HepG2 (cell line): ENCODE measurements around the gene CCDC83. TPM values are rescaled to one million over a fixed set of nuclear protein-coding genes. Genes with fewer than 3 reads are reported as not detected.

Experiments
- ARID5B ChIP-seq: IDR thresholded peaks from 2 replicates; pipeline ENCODE4 v1.4.0; 2020; ENCODE audit warnings: mild to moderate bottlenecking, missing genetic modification reagents
- BHLHE40 ChIP-seq: IDR thresholded peaks from 2 replicates; pipeline ENCODE4 v1.6.1; 2011; ENCODE audit warnings: low read length, improper control_type of control experiment
- CERS6 ChIP-seq: sonication (generic); formaldehyde crosslinking; IDR thresholded peaks from 2 replicates; pipeline ENCODE4 v1.5.0; 2020; ENCODE audit warnings: missing genetic modification reagents
- ESRRA ChIP-seq: sonication (generic); formaldehyde crosslinking; IDR thresholded peaks from 2 replicates; pipeline ENCODE4 v1.5.1; 2020; ENCODE audit warnings: mild to moderate bottlenecking, low read depth, missing genetic modification reagents
- ETV6 ChIP-seq: sonication (generic); formaldehyde crosslinking; conservative IDR thresholded peaks from 2 replicates; pipeline ENCODE4 v1.4.0; 2020; ENCODE audit warnings: missing genetic modification reagents
- JUNB ChIP-seq: sonication (generic); formaldehyde crosslinking; IDR thresholded peaks from 2 replicates; pipeline ENCODE4 v1.8.0; 2022; ENCODE audit warnings: missing genetic modification reagents, mild to moderate bottlenecking, borderline replicate concordance
- NCOA2 ChIP-seq: sonication (generic); formaldehyde crosslinking; IDR thresholded peaks from 2 replicates; pipeline ENCODE4 v1.8.0; 2022; ENCODE audit warnings: inconsistent platforms
- NFAT5 ChIP-seq: sonication (generic); formaldehyde crosslinking; IDR thresholded peaks from 2 replicates; pipeline ENCODE4 v1.4.0; 2020; ENCODE audit warnings: missing genetic modification reagents
- PRDM15 ChIP-seq: sonication (generic); formaldehyde crosslinking; IDR thresholded peaks from 2 replicates; pipeline ENCODE4 v1.4.0; 2020; ENCODE audit warnings: missing genetic modification reagents
- RORA ChIP-seq: sonication (generic); formaldehyde crosslinking; IDR thresholded peaks from 2 replicates; pipeline ENCODE4 v1.5.0; 2020; ENCODE audit warnings: mild to moderate bottlenecking, missing genetic modification reagents, moderate library complexity
- ZMYM3 ChIP-seq: sonication (generic); formaldehyde crosslinking; IDR thresholded peaks from 2 replicates; pipeline ENCODE4 v1.5.1; 2020; ENCODE audit warnings: mild to moderate bottlenecking, missing genetic modification reagents
- ZNF10 ChIP-seq: sonication (generic); formaldehyde crosslinking; IDR thresholded peaks from 2 replicates; pipeline ENCODE4 v1.4.0; 2020; ENCODE audit warnings: mild to moderate bottlenecking, low read depth, missing genetic modification reagents, borderline replicate concordance
- ZNF101 ChIP-seq: sonication (generic); formaldehyde crosslinking; IDR thresholded peaks from 2 replicates; pipeline ENCODE4 v1.4.0; 2020; ENCODE audit warnings: mild to moderate bottlenecking, low read depth, missing genetic modification reagents, borderline replicate concordance
- ZNF362 ChIP-seq: sonication (generic); formaldehyde crosslinking; IDR thresholded peaks from 2 replicates; pipeline ENCODE4 v1.4.0; 2020; ENCODE audit warnings: missing genetic modification reagents, mild to moderate bottlenecking, borderline replicate concordance
- polyA plus RNA-seq, 8 experiments: library from polyadenylated mRNA; depleted of rRNA in 3 of 8; stranded (reverse) in 7 of 8; unstranded in 1 of 8; fragments of >200 nt; fragmentation: Illumina TruSeq in 4 of 8; extraction: Trizol in 4 of 8; gene quantifications; 2 replicates each; pipeline versions ENCODE4 v1.2.1 to v1.2.3, GENCODE V29; 2011 to 2016; ENCODE audit warnings: low read depth in 4 of 8, missing spikeins in 1 of 8, mixed read lengths in 1 of 8; ENCODE audit not compliant: insufficient read depth in 1 of 8
- total RNA-seq, 5 experiments: library from RNA; depleted of rRNA; stranded (reverse); fragments of >200 nt; fragmentation: Illumina TruSeq; extraction: Trizol; gene quantifications; 2 replicates each; pipeline ENCODE4 v1.2.3, GENCODE V29; 2016; ENCODE audit warnings: low read depth in 1 of 5

The CCDC83 gene
- total and polyA plus RNA-seq, 2 of the 13 experiments (the other 11 are each of a cell fraction or from before 2014, with no cell fraction given) = not detected

GRCh38 chr11:85946221-85946620 lies 91.0 kb downstream of the CCDC83 start (continued):
- TF ChIP-seq ARID5B (CRISPR knock-in tag) (no peak), JUNB (CRISPR knock-in tag) (no peak), PRDM15 (CRISPR knock-in tag) (no peak), NCOA2 (CRISPR knock-in tag) (no peak), ZNF101 (no peak), ZNF362 (CRISPR knock-in tag) (no peak), NFAT5 (CRISPR knock-in tag) (no peak), BHLHE40 (no peak), ZNF10 (CRISPR knock-in tag) (no peak), CERS6 (no peak), ZMYM3 (CRISPR knock-in tag) (no peak), ETV6 (no peak), ESRRA (CRISPR knock-in tag) (no peak), RORA (CRISPR knock-in tag) (no peak)
